ENCODE measurements around the gene ST3GAL5. TPM values are rescaled to one million over a fixed set of nuclear protein-coding genes. Genes with fewer than 3 reads are reported as not detected.

ST3GAL5 gene
- total and polyA plus RNA-seq, 8 donors = 58.4 to 108 (median 93.9) TPM

GRCh38 chr2:85868822-85869221, 20.0 kb downstream of the ST3GAL5 start:
- DNase-seq (no peak), ATAC-seq (no peak)
- peaks cover 0 to 3% of the 10 kb centered on the region in 2 donors for H3K4me1 ChIP-seq
- no peaks in the 10 kb centered on the region for H3K36me3 ChIP-seq
- no peak overlapping the region for H3K27ac ChIP-seq
- intact Hi-C loops (cut with DNase I) = no loop called here
- no peak for TF ChIP-seq CTCF (IDR thresholded peaks at IDR 0.05)
- no peaks in the 10 kb centered on the region for H3K9me3 ChIP-seq
- H3K27me3 ChIP-seq = no peaks in the 10 kb centered on the region
- H3K4me3 ChIP-seq = no peak overlapping the region

- intact Hi-C loops (cut with DNase I) = no loop called here
- Histone ChIP-seq H3K27ac (no peak overlapping the region), H3K9me3 (no peaks in the 10 kb centered on the region), H3K4me3 (no peak overlapping the region), H3K4me1 (peaks cover 0 to 3% of the 10 kb centered on the region in 2 donors), H3K36me3 (no peaks in the 10 kb centered on the region), H3K27me3 (no peaks in the 10 kb centered on the region)
- no peak for TF ChIP-seq CTCF (IDR thresholded peaks at IDR 0.05)
- DNase-seq = no peak
- ATAC-seq = no peak
These were observed 21.1 kb downstream of the ST3GAL5 start for GRCh38 chr2:85867556-85868292.

GRCh38 chr2:85867121-85867520, 21.7 kb downstream of the ST3GAL5 start:
- no peak for TF ChIP-seq CTCF (IDR thresholded peaks at IDR 0.05)
- H3K4me3 ChIP-seq = no peak overlapping the region
- no peaks in the 10 kb centered on the region for H3K36me3 ChIP-seq
- intact Hi-C loops (cut with DNase I) = no loop called here
- H3K27me3 ChIP-seq = no peaks in the 10 kb centered on the region
- DNase-seq (no peak), ATAC-seq (no peak)
- no peaks in the 10 kb centered on the region for H3K9me3 ChIP-seq
- H3K4me1 ChIP-seq = peaks cover 0 to 5% of the 10 kb centered on the region in 2 donors
- H3K27ac ChIP-seq = no peak overlapping the region

- no peak overlapping the region for H3K4me3 ChIP-seq
- DNase-seq (no peak), ATAC-seq (no peak)
- no peaks in the 10 kb centered on the region for H3K36me3 ChIP-seq
- peaks cover 0 to 8% of the 10 kb centered on the region in 2 donors for H3K4me1 ChIP-seq
- no peak overlapping the region for H3K27ac ChIP-seq
- no peak for TF ChIP-seq CTCF (IDR thresholded peaks at IDR 0.05)
- H3K27me3 ChIP-seq = no peaks in the 10 kb centered on the region
- no peaks in the 10 kb centered on the region for H3K9me3 ChIP-seq
- intact Hi-C loops (cut with DNase I) = no loop called here
These were observed 22.6 kb downstream of the ST3GAL5 start for GRCh38 chr2:85866165-85866659.

- Histone ChIP-seq H3K27me3 (no peaks in the 10 kb centered on the region), H3K4me1 (peaks cover 0 to 8% of the 10 kb centered on the region in 2 donors), H3K36me3 (no peaks in the 10 kb centered on the region), H3K4me3 (no peak overlapping the region), H3K27ac (no peak overlapping the region), H3K9me3 (no peaks in the 10 kb centered on the region)
- intact Hi-C loops (cut with DNase I) = no loop called here
- TF ChIP-seq CTCF (IDR thresholded peaks at IDR 0.05) = no peak
- DNase-seq (no peak), ATAC-seq (peak; percentile 34)
These were observed 23.1 kb downstream of the ST3GAL5 start for GRCh38 chr2:85865539-85866164.
